Vagina (tissue), 2 donors: ENCODE measurements around the gene HSPA1B.
"Not testable (repeated sequence)": the region's sequence is repeated elsewhere in the genome, so short reads cannot be mapped to it uniquely, and the experiment has no call there.

Experiments used
- POLR2A ChIP-seq, 2 donors: fragments of 450-650 bp; IDR thresholded peaks; one replicate each; pipeline ENCODE4 v1.6.1; 2017; ENCODE audit warnings: antibody characterized with exemption in 2 of 2, mild to moderate bottlenecking in 2 of 2, moderate library complexity in 2 of 2
- TF ChIP-seq, protein P1 (sequence below), 3 experiments: fragments of 450-650 bp in 2 of 3; fragments of 200-600 bp in 1 of 3; sonication (generic) in 1 of 3; IDR thresholded peaks; one replicate each; pipeline ENCODE4 v1.5.1; 2017 to 2019; ENCODE audit warnings: antibody characterized with exemption in 3 of 3, mild to moderate bottlenecking in 2 of 3, moderate library complexity in 2 of 3

DNA sequence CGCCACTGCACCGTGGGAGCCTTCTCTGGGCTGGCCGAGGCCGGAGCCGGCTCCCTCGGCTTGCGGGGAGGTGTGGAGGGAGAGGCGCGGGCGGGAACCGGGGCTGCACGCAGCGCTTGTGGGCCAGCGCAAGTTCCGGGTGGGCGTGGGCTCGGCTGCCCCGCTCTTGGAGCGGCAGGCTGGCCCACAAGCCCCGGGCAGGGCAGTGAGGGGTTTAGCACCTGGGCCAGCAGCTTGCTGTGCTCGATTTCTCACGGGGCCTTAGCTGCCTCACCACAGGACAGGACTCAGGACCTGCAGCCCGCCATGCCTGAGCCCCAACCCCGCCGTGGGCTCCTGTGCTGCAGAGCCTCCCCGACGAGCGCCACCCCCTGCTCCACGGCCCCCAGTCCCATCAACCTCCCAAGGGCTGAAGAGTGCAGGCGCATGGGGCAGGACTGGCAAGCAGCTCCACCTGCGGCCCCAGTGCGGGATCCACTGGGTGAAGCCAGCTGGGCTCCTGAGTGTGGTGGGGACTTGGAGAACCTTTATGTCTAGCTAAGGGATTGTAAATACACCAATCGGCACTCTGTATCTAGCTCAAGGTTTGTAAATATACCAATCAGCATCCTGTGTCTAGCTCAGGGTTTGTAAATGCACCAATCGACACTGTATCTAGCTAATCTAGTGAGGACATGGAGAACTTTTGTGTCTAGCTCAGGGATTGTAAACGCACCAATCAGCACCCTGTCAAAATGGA, 24.6 kb downstream of the HSPA1B start:
- TF ChIP-seq, protein P1, sequence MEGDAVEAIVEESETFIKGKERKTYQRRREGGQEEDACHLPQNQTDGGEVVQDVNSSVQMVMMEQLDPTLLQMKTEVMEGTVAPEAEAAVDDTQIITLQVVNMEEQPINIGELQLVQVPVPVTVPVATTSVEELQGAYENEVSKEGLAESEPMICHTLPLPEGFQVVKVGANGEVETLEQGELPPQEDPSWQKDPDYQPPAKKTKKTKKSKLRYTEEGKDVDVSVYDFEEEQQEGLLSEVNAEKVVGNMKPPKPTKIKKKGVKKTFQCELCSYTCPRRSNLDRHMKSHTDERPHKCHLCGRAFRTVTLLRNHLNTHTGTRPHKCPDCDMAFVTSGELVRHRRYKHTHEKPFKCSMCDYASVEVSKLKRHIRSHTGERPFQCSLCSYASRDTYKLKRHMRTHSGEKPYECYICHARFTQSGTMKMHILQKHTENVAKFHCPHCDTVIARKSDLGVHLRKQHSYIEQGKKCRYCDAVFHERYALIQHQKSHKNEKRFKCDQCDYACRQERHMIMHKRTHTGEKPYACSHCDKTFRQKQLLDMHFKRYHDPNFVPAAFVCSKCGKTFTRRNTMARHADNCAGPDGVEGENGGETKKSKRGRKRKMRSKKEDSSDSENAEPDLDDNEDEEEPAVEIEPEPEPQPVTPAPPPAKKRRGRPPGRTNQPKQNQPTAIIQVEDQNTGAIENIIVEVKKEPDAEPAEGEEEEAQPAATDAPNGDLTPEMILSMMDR (IDR thresholded peaks at IDR 0.05), result not testable (repeated sequence)
- not testable (repeated sequence) for TF ChIP-seq POLR2A (IDR thresholded peaks at IDR 0.05)
